HG02973 (cell line): ENCODE data around the gene RELT.
A peak's percentile ranks its signal among the peaks of the same experiment; 100 is the strongest.

ENCODE experiments used
- ATAC-seq: cut with Tn5 transposase; IDR thresholded peaks from one replicate; pipeline ENCODE4 v1.9.1; 2021; ENCODE audit warnings: moderate library complexity; ENCODE audit not compliant: unreplicated experiment

The RELT gene, protein sequence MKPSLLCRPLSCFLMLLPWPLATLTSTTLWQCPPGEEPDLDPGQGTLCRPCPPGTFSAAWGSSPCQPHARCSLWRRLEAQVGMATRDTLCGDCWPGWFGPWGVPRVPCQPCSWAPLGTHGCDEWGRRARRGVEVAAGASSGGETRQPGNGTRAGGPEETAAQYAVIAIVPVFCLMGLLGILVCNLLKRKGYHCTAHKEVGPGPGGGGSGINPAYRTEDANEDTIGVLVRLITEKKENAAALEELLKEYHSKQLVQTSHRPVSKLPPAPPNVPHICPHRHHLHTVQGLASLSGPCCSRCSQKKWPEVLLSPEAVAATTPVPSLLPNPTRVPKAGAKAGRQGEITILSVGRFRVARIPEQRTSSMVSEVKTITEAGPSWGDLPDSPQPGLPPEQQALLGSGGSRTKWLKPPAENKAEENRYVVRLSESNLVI

DNA sequence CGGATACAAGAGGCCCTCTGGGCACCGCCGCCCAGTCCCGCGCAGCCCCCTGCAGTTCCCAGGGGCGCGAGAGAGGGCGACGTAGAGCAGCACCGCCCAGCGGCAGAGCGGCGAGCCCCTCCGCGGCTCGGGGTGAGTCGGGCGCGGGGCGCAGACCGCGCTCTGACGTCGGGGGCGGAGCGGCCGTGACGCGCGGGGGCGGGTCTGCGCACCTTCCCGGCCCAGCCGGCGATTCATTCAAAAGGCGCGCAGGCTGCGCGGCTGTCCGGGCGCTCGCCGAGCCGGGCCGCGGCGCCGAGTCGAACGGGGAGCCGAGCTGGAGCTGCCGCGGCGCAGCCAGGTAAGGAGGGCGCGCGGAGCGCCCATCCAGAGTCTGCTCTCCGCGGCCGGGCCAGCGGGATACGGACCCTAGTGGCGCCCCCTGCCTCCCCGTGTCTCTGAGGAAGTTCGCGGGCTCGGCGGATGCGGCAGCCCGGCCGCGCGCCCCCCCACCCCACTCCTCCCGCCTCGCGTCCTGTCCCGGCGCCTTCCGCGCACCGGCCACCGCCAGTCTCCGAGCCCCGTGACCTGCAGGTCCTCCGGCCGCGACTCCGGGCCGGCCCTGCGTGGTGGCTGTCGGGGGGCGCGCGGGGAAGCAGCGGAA, at the start of gene RELT:
RELT (plus strand) TSS at position 240 of the 643 bp plus-strand sequence. CDS start 12,738 bp downstream, outside the sequence.
- ATAC-seq, result peak; percentile 67

DNA sequence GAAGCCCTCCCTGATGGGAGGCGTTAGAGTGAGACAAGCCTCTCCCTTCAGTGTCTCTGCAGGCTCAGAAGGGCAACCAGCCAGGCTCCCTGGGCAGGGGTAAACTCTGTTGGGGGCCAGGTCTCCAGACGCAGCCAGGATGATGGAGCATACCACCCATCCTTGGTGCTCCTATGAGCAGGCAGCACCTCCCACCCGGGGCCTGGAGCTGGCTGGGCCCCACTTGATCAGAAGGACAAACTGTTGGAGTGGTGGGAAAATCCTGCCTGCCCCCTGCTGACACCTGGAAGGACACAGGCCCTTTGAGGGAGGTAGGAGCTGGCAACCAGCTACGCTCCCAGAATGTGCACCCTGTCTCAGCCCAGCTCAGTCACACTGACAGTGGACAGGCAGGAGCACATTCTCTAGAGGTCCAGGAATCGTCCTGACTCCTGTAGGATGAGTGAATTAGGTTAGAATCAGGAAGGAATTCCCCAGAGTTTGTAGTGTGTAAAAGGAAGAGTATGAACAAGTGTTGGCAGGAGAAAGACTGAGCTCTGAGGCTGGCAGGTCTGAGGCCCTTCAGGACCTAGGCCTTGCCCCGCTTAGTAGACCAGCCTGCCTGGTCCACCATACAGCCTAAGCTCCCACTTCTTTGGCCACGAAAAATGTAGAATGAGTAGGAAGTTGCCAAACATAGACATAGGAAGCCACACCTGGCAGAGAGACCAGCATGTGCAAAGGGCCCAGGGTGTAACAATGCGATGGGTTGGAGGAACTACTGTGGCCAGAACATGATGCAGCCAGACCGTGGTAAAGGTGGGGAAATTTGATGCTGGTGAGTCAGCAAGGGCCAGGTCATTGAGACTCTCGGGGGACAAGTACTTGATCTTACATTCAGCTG, 49.0 kb upstream of the RELT start:
- ATAC-seq, result no peak

DNA sequence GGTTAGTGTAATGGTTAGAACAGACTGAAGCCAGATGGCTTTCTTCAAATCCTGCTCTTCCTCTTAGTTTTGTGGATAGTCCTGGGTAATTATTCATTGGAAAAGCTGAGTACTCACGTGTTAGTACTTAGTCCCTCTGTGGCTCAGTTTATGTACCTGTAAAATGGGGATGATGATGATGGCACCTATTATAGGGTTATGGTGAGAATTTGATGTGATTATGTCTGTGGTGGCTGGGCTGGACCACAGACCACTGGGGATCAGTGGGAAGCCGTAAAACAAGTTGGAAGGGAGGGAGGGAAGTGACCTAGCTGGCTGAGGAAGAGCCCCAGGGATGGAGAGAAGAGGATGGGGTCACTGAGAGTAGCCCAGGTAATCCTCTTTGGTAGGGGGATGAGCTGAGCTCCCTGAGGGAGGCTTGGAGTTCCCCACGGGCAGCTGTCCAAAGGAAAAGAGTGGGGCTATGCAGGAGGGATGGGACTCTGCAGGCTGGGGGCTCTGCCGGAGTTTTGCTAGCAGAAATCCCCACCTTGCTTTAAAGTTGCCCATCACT, 48.3 kb upstream of the RELT start:
- ATAC-seq, result no peak

DNA sequence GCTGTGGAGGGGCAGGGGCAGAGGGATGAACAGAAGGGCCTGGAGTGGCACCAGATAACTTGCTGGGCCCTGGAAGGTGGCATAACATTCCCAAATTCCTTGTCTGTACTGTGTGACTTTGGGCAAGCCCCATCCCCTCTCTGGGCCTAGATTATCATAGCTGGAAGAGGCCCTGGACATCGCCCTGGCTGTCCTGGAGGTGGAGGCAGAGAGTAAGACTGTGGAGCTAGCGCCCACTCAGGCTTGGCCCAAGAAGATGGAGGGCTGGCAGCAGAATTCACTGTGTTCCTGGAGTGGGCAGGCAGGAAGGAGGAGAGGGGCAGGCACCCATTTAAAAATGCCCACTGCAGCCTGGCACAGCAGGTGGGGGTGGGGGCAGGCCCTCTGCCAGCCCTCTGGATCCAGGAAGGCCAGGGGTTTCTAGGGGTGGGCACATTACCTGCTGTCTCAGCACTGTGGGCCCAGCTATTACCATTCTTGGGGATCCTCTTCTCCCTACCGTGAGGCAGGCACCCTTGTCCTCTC, 45.6 kb upstream of the RELT start:
- no peak for ATAC-seq

DNA sequence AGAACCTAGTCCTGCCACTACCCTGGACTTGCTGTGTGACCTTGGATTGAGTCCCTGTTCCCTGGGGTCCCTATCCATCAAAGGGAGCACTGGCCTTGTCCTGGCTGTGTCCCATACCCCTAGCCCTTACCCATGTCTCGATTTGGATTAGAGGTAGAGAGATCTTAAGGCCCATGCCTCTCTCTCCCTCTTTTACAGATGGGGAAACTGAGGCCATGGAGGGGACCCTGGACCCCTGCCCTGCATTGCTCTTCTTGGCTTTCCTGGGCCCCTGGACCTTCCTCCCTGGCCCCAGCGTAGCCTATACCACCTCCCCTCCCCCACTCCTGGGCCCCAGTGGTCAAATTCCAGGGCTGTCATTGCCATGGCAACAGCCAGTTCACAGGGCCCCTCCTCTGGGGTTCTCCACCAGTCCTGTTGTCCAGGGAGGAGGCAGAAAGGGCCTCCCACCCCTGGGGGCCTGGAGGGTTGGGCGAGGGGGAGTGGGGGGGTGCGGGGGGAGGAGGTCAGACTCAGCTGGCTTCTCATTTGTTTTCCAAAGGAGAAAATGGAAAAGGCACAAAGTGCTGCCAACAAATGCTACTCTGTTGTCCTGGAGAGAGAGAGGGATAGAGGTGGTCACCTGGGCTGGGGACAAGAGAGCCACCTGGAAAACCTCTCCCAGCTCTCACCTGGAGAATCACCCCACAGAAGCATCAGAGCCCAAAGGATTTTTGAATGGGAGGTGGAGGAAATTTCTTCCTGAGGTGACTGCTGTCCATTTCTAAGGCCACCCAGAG, 44.9 kb upstream of the RELT start:
- ATAC-seq, result no peak

DNA sequence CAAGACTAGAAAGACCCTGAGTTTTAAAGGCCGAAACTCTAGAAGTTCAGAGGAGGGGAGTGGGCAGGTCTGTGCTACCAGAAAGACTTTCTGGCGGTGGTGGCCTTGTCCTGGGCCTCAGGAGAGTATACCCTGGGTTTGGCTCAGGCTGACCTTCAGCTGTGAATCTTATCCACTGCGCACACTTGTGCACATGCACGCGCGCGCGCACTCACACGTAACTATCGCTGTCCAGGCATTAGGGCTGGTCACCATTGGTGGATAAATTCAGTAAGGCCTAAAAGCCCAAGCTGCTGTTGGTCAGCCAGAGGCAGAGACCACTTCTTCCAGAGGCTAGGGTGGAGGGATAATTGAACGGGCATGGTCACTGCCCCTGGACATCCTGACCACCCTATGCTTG, 43.0 kb upstream of the RELT start:
- no peak for ATAC-seq

DNA sequence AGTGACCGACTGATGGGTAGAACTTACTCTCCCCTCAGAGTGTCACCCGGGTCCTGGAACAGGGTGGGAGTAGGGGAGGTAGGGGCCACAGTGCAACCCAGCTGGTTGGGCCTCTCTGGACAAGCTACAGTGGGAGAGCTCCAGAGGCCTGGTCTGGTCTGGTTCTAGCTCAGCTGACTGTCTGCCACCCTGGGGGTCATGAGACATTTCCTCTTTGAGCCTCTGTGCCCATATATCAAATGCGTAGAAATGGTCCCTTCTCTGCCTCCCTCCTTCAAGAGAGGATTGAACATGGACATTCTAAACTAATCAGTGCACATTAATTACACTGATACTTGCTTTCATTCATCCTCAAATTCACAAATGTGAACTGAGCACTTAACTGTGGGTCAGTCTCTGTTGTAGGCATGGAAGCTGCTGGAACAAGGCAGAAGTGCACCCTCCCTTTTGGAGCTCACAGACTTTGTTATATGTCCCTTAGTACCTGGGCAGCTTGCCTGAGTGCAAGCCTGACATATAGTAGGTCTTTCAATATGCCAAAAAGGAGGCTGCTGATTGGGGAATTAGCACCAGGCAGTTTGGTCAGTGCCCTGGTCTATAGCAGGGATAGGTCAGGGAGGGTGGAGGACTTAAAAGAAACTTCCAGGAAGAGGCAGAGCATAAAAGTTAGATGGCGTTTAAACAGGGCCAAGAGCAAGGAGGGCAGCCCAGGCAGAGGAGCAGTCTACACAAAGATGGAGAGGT, 42.4 kb upstream of the RELT start:
- ATAC-seq, result no peak

DNA sequence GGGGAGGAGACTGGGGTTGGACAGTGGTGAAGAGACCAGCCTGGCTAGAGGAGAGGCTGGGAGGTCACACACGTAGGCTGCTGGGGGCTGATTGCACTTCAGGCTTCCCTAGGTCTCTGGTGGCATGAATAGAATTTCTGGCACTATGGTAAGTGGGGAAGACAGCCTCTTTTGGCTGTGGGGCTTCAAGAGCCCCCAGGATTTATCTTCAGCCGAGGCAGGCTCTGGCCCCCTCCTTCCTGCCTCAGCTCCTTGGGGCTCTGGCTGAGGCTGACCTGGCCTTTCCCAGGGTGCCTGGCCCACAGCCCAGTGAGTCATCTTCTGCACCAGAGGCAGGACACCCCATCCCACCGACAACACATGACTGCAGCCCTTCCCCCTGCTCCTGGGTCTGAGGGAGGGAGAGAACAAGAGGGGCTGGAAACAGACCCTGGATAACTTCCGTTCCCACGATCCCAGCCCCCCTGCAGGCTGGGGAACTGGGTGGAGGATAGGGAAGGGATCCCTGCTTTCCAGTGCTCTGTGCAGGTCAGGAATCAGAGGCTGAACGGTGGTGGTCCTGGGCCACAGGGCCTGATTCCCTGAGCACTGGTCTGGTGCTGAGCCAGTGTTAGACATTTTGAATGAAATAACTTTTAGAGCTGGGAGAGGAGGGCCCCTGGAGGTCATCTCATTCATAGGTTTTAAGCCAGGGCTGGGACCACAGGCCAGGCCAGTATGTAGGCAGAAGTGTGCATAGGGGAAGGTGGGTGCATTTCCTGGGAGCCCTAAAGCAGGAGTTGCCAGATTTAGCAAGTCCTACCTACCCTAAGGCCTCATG, 41.6 kb upstream of the RELT start:
- ATAC-seq, result no peak

DNA sequence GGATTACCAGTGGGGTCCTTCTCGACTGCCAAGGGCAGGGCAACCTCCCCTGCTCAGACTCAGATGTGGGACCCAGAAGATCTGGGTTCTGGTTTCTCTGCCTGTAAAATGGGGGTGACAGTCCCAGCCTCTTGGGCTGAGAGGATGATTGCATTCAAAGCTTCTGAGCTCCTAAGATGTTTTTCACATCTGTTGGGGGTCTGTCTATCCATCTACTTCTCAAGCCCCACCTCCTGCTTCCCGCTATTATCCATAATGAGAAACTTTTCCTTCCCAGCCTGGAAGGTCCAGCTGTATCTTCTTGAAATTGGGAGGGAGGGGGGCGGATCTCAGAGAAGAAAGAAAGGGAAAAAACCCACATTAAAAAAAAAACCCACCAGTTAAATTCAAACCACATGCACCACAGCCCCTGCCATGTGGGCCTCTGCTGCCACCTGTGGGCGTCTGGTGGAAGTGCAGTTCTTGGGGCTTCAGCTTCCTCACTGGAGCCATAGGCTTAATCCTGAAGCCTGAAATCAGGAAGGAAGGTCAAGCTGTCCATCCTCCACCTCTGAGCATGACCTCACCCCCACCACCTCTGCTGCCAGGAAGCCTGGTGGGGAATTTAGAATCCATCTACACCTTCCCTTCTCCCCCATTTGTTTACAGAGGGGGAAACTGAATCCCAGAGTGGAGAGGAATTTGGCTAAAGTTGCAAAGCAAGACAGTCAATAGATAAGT, 40.8 kb upstream of the RELT start:
- no peak for ATAC-seq

DNA sequence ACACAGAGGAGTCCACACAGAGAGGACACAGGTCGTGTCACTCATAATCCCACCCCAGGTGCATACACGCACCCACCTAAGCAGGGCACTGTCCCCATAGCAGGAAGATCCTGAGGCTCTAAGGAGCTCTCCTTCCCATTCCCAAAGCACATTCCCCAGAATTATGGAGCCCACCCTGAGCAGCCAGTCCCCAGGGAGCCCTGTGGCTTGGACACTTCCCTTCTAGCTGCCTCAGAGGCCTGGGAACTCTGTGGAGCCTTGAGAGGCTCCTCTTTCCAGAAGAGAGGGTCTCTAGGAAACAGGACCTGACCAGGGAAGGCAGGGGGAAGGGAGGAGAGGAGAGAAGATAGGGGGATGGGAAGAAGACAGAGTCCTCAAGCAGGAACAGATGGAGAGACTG, 38.4 kb upstream of the RELT start:
- ATAC-seq, result no peak

DNA sequence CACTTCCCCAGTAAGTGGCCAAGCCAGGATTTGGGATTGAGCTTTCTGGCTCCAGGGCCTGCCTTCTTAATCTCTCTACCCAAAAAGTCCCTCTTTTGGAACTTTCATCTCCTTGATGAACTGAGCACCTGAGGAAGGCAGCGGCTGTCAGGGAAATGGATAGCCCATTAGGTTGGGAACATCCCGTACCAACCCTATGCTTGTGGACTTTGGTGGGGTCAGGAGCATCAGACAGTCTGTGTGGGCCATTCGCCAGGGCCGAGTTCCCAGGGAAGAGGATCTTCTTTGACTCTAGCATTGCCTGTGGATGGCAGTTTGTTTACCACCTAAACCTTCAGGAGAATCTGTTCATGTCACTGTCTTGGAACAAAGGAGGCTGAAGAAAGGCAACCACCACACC, 37.9 kb upstream of the RELT start:
- no peak for ATAC-seq

DNA sequence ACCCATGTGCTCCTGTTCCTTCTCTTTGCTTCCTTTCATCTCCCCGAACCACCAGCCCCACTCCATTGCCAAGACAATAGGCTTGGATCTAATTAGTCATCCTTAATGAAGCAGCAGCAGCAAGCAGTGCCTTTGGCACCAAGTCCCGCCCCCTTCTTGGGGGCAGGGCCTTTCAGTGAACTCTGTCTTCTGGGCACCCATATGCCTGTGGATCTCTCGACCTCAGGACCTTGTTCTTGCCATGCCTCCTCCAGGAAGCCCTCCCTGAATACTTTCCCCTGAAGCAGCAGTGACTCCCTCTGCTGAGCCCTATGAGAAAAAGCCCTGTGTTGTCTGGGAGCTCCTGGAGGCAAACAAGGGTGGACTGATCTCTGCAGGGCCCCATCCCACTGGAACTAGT, 36.0 kb upstream of the RELT start:
- ATAC-seq, result no peak

DNA sequence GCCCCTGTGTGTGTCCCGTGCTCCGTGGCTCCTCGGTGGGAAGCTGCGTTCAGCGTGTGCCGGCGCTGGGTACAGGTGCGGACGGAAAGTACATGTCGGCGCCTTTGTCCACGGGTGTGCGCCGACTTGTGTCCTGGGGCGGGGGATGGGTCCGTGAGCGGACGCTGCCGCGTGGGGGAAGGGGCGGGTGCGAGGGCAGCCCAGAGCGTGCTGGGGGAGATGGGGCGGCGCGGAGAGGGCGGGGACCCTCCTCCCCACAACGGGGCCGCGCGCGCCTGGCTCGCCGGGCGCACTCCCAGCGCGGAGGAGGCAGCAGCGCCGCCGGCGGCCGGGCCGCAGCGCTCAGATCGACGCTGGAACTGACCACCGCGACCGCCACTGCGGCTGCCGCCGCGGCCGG, 33.6 kb upstream of the RELT start:
- ATAC-seq, result no peak

DNA sequence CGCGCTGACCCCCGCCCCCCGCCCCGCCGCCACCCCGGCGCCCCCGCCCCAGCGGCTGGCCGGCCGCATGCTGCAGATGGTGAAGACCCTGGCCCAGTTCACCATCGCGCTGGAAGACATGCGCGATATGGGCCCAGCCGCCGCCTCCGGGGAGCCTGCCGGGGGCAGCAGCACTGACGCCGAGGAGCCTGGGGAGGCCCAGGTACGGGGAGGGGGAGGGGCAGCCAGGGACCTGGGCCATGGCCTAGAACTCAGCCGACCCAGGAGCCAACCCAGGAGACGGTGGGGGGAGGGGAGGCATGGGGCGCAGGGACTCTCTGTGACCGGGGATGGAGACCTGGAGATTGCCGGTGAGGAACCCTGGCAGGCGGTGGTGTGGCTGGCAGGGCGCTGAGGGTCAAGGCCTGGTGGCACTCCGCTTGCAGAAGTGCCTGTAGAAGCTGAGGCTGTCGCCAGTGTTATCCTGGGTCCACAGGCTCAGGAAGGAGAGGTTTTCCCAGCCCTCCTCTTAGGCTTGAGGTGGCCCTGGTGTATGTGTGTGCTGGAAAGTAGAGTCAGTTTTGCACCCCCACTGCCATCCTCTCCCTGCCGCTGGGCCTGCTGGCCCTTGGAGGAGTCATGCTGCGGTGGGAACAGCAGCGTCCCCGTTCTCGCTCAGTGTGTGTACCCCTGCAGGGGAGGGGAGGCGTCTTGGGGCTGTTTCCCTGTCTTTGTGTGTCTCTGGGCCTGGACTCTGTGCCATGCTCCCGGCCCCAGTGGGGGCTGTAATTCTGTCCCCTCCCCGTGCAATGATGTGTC, 32.9 kb upstream of the RELT start:
- no peak for ATAC-seq

DNA sequence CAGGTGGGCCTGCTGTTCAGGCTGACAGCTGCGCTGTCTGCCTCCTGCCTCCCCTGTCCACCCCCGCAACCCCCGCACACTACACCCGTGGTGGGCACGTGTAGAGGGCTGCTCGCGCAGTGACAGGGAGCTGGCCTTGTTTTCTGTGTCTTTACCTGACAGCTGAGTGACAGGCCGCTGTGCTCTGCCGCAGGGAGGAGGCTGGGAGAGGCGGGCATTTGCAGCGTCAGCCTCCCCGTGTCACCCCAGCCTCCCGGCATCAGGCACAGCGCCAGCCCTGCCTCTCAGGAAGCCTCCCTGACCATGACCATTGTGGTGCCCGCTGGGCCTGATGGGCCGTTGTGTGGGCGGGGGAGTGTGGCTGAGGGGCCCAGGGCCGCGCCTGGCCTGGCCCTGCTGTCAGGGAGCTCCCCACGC, 32.0 kb upstream of the RELT start:
- no peak for ATAC-seq

DNA sequence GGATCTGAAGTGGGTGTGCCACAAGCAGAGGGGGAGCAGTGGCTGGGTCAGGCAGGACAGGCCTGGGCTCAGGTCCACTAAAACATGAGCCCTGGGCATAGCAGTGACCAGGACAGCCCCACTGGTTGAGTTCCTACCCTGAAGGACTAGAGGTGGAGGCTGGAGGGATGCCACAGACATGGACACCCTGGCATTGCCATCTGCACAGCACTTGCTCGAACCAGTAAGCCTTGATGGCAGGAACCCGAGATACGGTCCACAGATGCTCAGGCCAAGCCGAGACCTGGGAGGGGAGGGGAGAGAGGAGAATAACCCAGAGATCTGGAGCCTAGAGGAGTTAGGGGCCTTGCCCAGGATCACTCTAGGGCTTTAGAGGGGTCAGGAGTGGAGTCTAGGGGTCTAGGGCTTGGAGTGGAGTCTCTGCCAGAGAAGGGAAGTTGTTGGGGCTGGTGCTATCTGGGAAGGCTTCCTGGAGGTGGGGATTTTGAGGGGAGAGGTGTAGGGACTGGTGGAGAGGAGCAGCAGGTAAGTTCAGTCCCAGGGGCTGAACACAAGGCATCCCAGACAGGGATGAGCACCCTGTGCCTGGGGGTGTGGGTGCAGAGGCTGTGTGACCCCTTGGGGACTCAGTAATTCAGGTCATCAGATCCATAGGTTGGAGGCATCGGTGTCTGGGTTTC, 30.6 kb upstream of the RELT start:
- ATAC-seq, result no peak
